Measurements from ENCODE around the gene ZNF518A.

- TF ChIP-seq SP1 (IDR thresholded peaks at IDR 0.05) (no peak), HDGF (IDR thresholded peaks at IDR 0.05; ENCODE audit: borderline replicate concordance) (no peak), NFRKB (IDR thresholded peaks at IDR 0.05) (no peak), ARNT (IDR thresholded peaks at IDR 0.05) (no peak), FOXK2 (IDR thresholded peaks at IDR 0.05) (no peak), PKNOX1 (IDR thresholded peaks at IDR 0.05) (no peak), LEF1 (IDR thresholded peaks at IDR 0.05; ENCODE audit: borderline replicate concordance) (no peak)
Observed at GRCh38 chr10:96118604-96119450, 11.3 kb upstream of the ZNF518A start.

Measured in HEK293T (cell line).